Stomach smooth muscle (tissue), 2 donors: ENCODE data around the gene TNFSF13B.

Experiments
- H3K27ac ChIP-seq: one replicate; pipeline ENCODE4 v1.7.0; 2013; ENCODE audit warnings: mild to moderate bottlenecking, low read length, inconsistent platforms
- H3K27me3 ChIP-seq, 2 donors: one replicate each; pipeline ENCODE4 v1.7.0; 2013; ENCODE audit warnings: low read length in 2 of 2; ENCODE audit not compliant: insufficient read depth in 2 of 2, control insufficient read depth in 1 of 2
- H3K36me3 ChIP-seq, 2 donors: one replicate each; pipeline ENCODE4 v1.7.0; 2013; ENCODE audit warnings: low read length in 2 of 2; ENCODE audit not compliant: control insufficient read depth in 2 of 2, insufficient read depth in 2 of 2
- H3K4me1 ChIP-seq: one replicate; pipeline ENCODE4 v1.7.0; 2013; ENCODE audit warnings: low read length; ENCODE audit not compliant: control insufficient read depth, insufficient read depth
- H3K4me3 ChIP-seq, 2 donors: one replicate each; pipeline ENCODE4 v1.7.0; 2013; ENCODE audit warnings: low read length in 2 of 2
- H3K9ac ChIP-seq, 2 donors: one replicate each; pipeline ENCODE4 v1.7.0; 2013; ENCODE audit warnings: low read length in 2 of 2, mild to moderate bottlenecking in 1 of 2
- H3K9me3 ChIP-seq, 2 donors: one replicate each; pipeline ENCODE4 v1.7.0; 2013; ENCODE audit warnings: low read length in 2 of 2; ENCODE audit not compliant: control insufficient read depth in 2 of 2
- donor health status: healthy.
- donor health status: Pancreatic carcinoma.

TNFSF13B gene

DNA sequence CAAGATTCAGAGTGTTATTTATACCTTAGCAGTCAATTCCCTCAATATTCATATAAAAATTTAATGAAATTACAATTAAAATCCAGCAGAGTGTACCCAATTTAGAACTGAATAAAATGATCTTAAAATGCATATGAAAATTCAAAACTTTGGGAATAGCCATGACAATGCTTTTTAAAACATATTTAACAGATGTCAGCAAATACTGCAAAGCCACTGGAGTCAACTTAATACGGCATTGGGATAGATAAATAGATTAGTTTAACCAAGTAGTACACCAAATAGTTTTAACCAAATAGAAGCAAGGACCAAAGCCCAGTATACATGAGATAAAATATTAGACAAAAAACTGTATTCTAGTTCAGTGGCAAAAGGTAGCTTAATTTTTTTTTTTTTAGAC lies 79.8 kb downstream of the TNFSF13B start:
- Histone ChIP-seq H3K9me3 (no peaks in the 10 kb centered on the region), H3K9ac (no peak overlapping the region), H3K36me3 (no peaks in the 10 kb centered on the region), H3K27ac (no peak overlapping the region), H3K27me3 (peaks cover 0 to 2% of the 10 kb centered on the region in 2 donors), H3K4me3 (no peak overlapping the region), H3K4me1 (no peaks in the 10 kb centered on the region)

- Histone ChIP-seq H3K36me3 (no peaks in the 10 kb centered on the region), H3K27ac (no peak overlapping the region), H3K27me3 (peaks cover 0 to 2% of the 10 kb centered on the region in 2 donors), H3K9ac (no peak overlapping the region), H3K9me3 (no peaks in the 10 kb centered on the region), H3K4me3 (no peak overlapping the region), H3K4me1 (no peaks in the 10 kb centered on the region)
Measured at GRCh38 chr13:108350579-108350978, 81.1 kb downstream of the TNFSF13B start.

DNA sequence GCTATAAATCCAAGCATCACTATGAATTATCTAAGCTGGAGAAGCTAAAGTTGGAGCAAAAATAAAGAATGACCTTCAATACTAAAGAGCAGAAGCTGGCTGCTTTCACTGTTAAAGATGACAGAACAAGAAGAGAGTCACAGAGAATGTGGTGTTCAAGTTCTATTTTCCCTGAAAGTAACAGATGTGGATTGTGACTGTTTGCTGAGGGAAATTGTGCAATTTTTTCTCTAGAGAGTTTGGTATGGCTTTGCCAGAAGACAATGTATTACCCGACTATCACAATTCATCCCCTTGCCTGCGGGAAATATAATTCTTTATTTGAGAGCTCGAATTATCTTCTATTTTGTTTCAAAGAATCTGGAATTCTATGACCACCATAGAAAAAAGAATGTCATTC lies 83.1 kb downstream of the TNFSF13B start:
- no peaks in the 10 kb centered on the region for H3K9me3 ChIP-seq

GRCh38 chr13:108357228-108357627 lies 87.7 kb downstream of the TNFSF13B start:
- Histone ChIP-seq H3K27ac (no peak overlapping the region), H3K27me3 (no peaks in the 10 kb centered on the region), H3K4me1 (no peaks in the 10 kb centered on the region)

More for the DNA sequence above, 83.1 kb downstream of the TNFSF13B start:
- H3K27me3 ChIP-seq: peaks cover 0 to 2% of the 10 kb centered on the region in 2 donors
- no peak overlapping the region for H3K4me3 ChIP-seq
- H3K36me3 ChIP-seq: no peaks in the 10 kb centered on the region
- no peak overlapping the region for H3K27ac ChIP-seq
- H3K4me1 ChIP-seq: no peaks in the 10 kb centered on the region
- no peak overlapping the region for H3K9ac ChIP-seq

More at GRCh38 chr13:108357228-108357627, 87.7 kb downstream of the TNFSF13B start:
- H3K9ac ChIP-seq: no peak overlapping the region
- H3K4me3 ChIP-seq: no peak overlapping the region
- no peaks in the 10 kb centered on the region for H3K36me3 ChIP-seq
- no peaks in the 10 kb centered on the region for H3K9me3 ChIP-seq
